Measurements from ENCODE around the gene SLX4IP. TPM values are rescaled to one million over a fixed set of nuclear protein-coding genes. Genes with fewer than 3 reads are reported as not detected.
A peak's percentile ranks its signal among the peaks of the same experiment; 100 is the strongest.

The SLX4IP gene
- total RNA-seq, 1 donor from 2014 or later: 5.3 TPM

DNA sequence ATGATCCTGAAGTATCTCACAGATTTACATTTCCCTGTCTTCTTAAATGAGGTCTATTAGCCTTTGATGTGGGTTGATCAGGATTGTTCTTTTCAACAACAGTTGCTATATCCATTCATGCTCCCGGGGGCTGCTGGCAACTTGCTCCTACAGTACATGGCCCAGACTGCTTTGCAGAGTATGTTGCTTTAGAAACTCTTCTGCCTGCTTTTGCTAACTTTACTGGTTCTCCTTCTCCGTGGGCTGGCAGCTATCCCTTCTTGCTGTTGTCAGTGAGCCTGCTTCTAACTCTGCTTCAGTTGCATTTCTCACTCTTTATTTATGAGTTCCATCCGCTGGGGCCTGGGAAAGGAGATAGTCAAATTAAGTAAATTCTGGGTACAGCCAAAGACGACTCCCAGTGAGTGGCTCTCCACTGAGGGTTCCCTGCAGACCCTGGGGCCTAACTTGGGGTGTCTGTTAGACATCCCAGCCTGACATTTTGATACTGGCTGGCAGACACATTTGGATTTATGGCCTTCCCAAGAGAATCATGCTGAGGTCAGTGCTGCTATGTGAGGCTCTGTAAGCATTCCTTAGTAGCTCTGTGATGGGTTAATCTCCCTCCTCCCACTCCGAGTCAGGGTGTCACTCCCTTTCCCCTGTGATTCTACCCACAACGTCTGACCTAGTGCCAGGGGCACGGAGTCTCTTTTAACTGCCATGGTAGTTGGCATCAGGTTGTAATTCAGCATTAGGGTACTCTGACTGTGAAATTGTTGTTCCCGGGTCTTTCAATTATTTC is 73.6 kb downstream of the SLX4IP start:
- Mint-ChIP-seq H3K36me3 (ENCODE audit: low read depth, unreplicated experiment) (no peaks in the 10 kb centered on the region), H3K27me3 (ENCODE audit: low read depth, unreplicated experiment) (no peaks in the 10 kb centered on the region), H3K4me1 (ENCODE audit: low read depth, unreplicated experiment) (peaks cover 33% of the 10 kb centered on the region), H3K27ac (ENCODE audit: unreplicated experiment) (peak overlapping the region; percentile 75), H3K9me3 (ENCODE audit: unreplicated experiment) (no peaks in the 10 kb centered on the region), H3K4me3 (ENCODE audit: unreplicated experiment) (no peak overlapping the region)
- H3K9ac ChIP-seq (ENCODE audit: low read length): peak overlapping the region; percentile 11
- peak; percentile 70 for DNase-seq (ENCODE audit: low read depth)
- FAIRE-seq: no peak
- TF ChIP-seq EZH2 (IDR thresholded peaks at IDR 0.05; ENCODE audit: insufficient read depth, low read length) (no peak), CTCF (IDR thresholded peaks at IDR 0.05; ENCODE audit: insufficient read depth, low read depth, low read length) (no peak)
- H3K27ac ChIP-seq (ENCODE audit: low read depth, low read length): peak overlapping the region; percentile 16
- no peaks in the 10 kb centered on the region for H3K36me3 ChIP-seq (ENCODE audit: insufficient read depth, low read length)
- H3K4me3 ChIP-seq (ENCODE audit: insufficient read depth, low read depth, low read length): no peak overlapping the region
- H2AFZ ChIP-seq (ENCODE audit: low read depth, low read length): no peak overlapping the region
- H3K79me2 ChIP-seq (ENCODE audit: insufficient read depth, low read length): no peaks in the 10 kb centered on the region
- peaks cover 26% of the 10 kb centered on the region for H3K4me1 ChIP-seq (ENCODE audit: insufficient read depth, low read length)
- no peaks in the 10 kb centered on the region for H3K27me3 ChIP-seq (ENCODE audit: insufficient read depth, low read length)
- peak overlapping the region; percentile 8 for H3K4me2 ChIP-seq (ENCODE audit: low read length)
- no peaks in the 10 kb centered on the region for H3K9me3 ChIP-seq (ENCODE audit: insufficient read depth, low read depth, low read length)
- no peaks in the 10 kb centered on the region for H4K20me1 ChIP-seq (ENCODE audit: insufficient read depth, low read length)

DNA sequence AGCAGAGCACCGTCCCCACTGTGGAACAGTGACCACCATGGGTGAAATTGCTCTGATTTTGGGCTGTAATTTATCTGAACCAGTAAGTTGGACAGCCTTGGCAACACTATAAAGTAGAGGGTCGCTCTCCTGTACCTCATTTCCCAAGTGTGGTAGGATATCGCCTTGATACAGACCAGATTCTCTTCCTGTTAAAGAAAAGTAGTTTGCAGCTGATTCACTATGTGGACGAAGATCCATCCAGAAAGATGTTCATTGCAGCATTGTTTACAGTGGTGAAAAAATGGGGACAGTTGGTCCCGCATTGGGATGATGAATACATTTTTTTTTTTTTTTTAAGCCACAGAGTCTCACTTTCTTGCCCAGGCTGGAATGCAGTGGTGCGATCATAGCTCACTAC is 74.3 kb downstream of the SLX4IP start:
- Histone ChIP-seq H3K4me1 (ENCODE audit: insufficient read depth, low read length) (peaks cover 26% of the 10 kb centered on the region), H3K36me3 (ENCODE audit: insufficient read depth, low read length) (no peaks in the 10 kb centered on the region), H3K4me3 (ENCODE audit: insufficient read depth, low read depth, low read length) (no peak overlapping the region), H3K79me2 (ENCODE audit: insufficient read depth, low read length) (no peaks in the 10 kb centered on the region), H3K9me3 (ENCODE audit: insufficient read depth, low read depth, low read length) (no peaks in the 10 kb centered on the region), H3K9ac (ENCODE audit: low read length) (no peak overlapping the region), H3K4me2 (ENCODE audit: low read length) (no peak overlapping the region), H3K27ac (ENCODE audit: low read depth, low read length) (no peak overlapping the region), H2AFZ (ENCODE audit: low read depth, low read length) (no peak overlapping the region), H3K27me3 (ENCODE audit: insufficient read depth, low read length) (no peaks in the 10 kb centered on the region), H4K20me1 (ENCODE audit: insufficient read depth, low read length) (no peaks in the 10 kb centered on the region)
- DNase-seq (ENCODE audit: low read depth) (no peak), FAIRE-seq (no peak)
- Mint-ChIP-seq H3K4me1 (ENCODE audit: low read depth, unreplicated experiment) (peaks cover 38% of the 10 kb centered on the region), H3K4me3 (ENCODE audit: unreplicated experiment) (no peak overlapping the region), H3K36me3 (ENCODE audit: low read depth, unreplicated experiment) (no peaks in the 10 kb centered on the region), H3K9me3 (ENCODE audit: unreplicated experiment) (no peaks in the 10 kb centered on the region), H3K27me3 (ENCODE audit: low read depth, unreplicated experiment) (no peaks in the 10 kb centered on the region), H3K27ac (ENCODE audit: unreplicated experiment) (peak overlapping the region; percentile 75)
- TF ChIP-seq EZH2 (IDR thresholded peaks at IDR 0.05; ENCODE audit: insufficient read depth, low read length): no peak
- no peak for TF ChIP-seq CTCF (IDR thresholded peaks at IDR 0.05; ENCODE audit: insufficient read depth, low read depth, low read length)

DNA sequence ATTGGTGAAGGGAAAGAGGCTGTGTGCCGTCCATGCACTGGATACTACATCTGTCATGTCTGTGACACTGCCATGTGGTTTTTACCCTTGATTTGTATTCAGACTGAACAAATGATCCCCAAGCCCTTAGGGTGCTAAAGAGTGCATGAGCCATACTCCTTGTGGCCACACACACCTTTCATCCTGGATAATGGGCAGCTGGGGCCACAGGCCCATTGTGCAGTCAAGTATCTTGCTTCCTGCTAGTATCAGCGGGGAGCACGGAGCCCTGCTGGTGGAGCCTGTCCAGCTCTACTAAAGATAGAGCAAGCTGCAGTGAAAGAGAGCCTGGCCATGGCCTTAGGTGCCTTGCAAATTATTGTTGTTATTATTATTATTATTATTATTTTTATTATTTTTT is 75.1 kb downstream of the SLX4IP start:
- Histone ChIP-seq H3K27me3 (ENCODE audit: insufficient read depth, low read length) (no peaks in the 10 kb centered on the region), H2AFZ (ENCODE audit: low read depth, low read length) (no peak overlapping the region), H4K20me1 (ENCODE audit: insufficient read depth, low read length) (no peaks in the 10 kb centered on the region), H3K9ac (ENCODE audit: low read length) (no peak overlapping the region), H3K27ac (ENCODE audit: low read depth, low read length) (no peak overlapping the region), H3K4me1 (ENCODE audit: insufficient read depth, low read length) (peaks cover 26% of the 10 kb centered on the region), H3K36me3 (ENCODE audit: insufficient read depth, low read length) (no peaks in the 10 kb centered on the region), H3K79me2 (ENCODE audit: insufficient read depth, low read length) (no peaks in the 10 kb centered on the region), H3K9me3 (ENCODE audit: insufficient read depth, low read depth, low read length) (no peaks in the 10 kb centered on the region), H3K4me2 (ENCODE audit: low read length) (no peak overlapping the region), H3K4me3 (ENCODE audit: insufficient read depth, low read depth, low read length) (no peak overlapping the region)
- H3K36me3 Mint-ChIP-seq (ENCODE audit: low read depth, unreplicated experiment): no peaks in the 10 kb centered on the region
- no peak overlapping the region for H3K4me3 Mint-ChIP-seq (ENCODE audit: unreplicated experiment)
- H3K4me1 Mint-ChIP-seq (ENCODE audit: low read depth, unreplicated experiment): peaks cover 32% of the 10 kb centered on the region
- DNase-seq (ENCODE audit: low read depth) (no peak), FAIRE-seq (no peak)
- H3K27me3 Mint-ChIP-seq (ENCODE audit: low read depth, unreplicated experiment): no peaks in the 10 kb centered on the region
- H3K27ac Mint-ChIP-seq (ENCODE audit: unreplicated experiment): no peak overlapping the region
- H3K9me3 Mint-ChIP-seq (ENCODE audit: unreplicated experiment): no peaks in the 10 kb centered on the region
- no peak for TF ChIP-seq EZH2 (IDR thresholded peaks at IDR 0.05; ENCODE audit: insufficient read depth, low read length)
- TF ChIP-seq CTCF (IDR thresholded peaks at IDR 0.05; ENCODE audit: insufficient read depth, low read depth, low read length): no peak

Data from astrocyte (in vitro differentiated cells and primary cell).